GM19238 (cell line): ENCODE results near the gene ARHGAP35.

Experiments used
- DNase-seq: peaks from one replicate; pipeline ENCODE4 v3.0.0; 2011; ENCODE audit warnings: low spot score; ENCODE audit not compliant: insufficient read length

ARHGAP35 gene

DNA sequence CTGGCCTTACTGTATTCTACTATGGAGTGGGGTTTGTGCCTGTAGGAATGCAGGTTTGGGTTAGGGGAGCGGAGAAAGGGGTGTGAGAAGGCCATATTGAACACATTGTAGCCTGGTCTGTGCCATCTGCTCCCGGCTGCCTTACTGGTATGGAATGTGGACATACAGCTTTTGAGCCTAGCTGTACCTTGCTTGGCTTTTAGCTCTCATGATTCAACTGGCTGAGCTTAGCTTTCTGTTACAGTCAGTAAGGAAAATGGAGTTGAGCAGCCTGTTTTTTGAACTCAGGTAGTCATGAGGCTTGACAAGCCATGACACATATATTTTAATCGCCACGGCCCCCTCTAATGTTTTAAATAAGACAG lies 41.6 kb downstream of the ARHGAP35 start:
- DNase-seq: no peak

DNA sequence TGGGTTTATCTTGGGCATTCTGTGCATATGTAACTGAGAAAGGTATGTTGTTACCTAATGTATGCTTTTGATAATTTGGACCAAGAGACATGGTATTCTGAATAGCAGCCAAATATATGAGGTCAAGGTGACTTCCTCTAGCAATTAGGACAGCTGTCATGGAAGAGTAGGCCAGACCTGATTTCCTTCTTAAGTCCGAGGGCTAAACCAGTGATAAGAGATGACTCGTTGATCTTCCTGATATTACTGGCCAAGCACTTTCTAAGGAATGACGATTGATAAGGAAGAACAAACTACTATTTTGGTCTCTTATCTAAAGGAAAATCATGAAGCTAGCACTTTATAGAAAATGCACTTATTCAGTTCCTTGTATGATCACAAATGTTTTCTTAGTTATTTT lies 42.7 kb downstream of the ARHGAP35 start:
- no peak for DNase-seq

DNA sequence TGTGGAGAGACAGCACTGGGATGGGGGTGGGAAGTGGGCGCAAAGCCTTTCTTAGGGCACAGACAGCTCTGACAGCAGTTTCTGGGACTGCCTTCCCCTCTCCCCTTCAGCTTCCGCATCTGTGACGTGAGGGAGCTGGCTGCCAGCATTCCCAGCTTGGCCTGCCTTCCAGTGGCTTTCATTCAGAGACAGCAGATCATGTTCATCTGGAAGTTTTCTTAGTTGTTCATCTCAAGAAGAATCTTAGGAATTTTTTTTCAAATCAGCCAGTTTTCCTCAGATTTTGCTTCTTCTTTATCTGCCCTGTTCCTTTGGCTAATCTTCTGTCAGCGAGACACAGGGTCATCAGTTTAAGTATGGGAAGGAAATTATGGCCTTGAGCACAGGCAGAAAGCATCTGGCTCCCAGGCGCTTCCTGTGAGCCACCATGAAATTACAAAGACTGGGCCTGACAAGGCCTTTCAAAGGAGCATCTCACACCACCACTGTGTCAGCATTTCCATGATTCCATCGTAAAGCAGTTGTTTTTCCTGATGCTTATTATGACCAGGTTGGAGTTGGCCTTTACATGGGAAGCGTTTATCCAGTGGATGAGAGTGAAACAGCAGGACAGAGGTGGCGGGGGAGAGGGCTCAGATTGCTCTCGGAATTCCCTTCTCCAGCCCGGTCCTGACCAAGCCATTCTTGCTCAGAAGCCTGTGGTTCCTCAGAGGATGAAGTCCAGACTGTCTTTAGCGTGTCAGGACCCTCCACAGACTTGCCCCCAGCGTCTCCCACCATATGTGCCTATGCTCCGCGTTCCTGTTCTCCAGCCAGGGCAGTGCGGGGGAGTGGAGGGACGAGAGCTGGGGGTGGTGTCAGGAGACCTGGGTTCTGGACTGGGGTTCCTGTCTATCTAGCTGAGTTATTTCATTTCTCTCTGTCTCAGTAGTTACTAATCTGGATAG lies 43.6 kb downstream of the ARHGAP35 start:
- DNase-seq: no peak

DNA sequence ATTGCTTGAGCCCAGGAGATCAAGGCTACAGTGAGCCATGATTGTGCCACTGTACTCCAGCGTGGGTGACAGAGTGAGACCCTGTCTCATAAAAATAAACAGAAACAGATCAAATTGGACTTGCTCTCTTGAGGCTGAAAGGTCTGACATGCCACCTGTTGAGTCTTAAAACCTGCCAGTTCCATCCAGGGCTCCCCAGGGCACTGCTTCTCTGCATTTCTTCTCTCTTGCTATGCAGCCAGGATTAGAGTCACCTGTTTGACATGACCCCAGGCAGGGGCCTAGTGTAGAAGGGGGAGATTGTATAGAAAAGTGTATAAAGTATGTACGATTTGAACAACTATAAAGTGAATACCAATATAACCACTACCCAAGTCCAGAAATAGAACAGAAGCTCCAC lies 45.4 kb downstream of the ARHGAP35 start:
- DNase-seq: no peak

DNA sequence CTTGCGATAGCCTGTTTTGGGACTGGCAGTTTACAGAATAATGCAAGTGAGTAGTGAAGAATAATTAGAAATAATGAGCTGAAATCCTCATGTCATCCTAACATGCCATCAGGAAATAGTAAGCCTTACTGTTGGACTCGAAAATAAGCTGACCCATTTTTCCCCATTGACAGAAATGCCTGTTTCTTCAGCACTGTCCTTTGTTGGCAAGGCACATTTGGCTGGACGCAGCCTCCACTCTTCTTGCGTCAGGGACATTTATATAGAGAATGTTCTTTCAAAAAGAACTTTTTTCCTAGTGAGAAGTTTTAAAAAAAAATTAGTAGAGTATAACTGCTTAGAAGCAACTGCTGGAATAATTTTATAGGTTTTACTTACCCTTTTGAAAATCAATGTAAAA lies 47.1 kb downstream of the ARHGAP35 start:
- DNase-seq: no peak

DNA sequence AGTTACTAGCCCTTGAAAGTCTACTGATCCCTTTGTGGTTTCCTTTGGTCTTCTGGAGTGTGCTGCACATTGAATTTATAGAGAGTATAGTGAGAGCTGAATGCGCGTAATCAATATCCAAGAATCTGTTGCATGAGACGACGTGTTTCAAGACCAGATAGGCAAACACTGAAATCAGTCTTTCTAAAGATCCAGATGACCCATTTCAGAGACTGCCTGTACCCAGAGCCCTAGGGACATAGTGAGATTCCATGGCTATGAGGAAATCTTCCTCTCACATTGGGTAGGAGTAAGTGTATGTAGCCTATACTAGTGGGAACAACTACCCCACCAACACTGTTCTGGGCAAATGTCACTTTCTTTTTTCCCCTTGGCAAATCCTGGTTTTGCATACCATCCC lies 48.6 kb downstream of the ARHGAP35 start:
- no peak for DNase-seq
